SK-N-SH (cell line): Measurements from ENCODE around the gene SCT. TPM values are rescaled to one million over a fixed set of nuclear protein-coding genes. Genes with fewer than 3 reads are reported as not detected.

Experiments used
- CTCF ChIA-PET: fragments of 300-600, 350-600 bp; formaldehyde crosslinking; extraction: SDS; loops from one replicate; lab custom pipeline; 2021; lab: Yijun Ruan, JAX
- POLR2A ChIA-PET: fragments of 350-600 bp; sonication (Branson Sonifier 250); formaldehyde crosslinking; extraction: SDS; loops from one replicate; lab custom pipeline; 2020; ENCODE audit warnings: antibody characterized with exemption, inconsistent platforms; lab: Yijun Ruan, JAX
- DNase-seq: peaks from one replicate; pipeline ENCODE4 v3.0.0; 2012
- H2AFZ ChIP-seq: fragments of 200-600 bp; sonication (generic); 2 replicates; pipeline ENCODE4 v1.8.1; 2016; ENCODE audit warnings: antibody characterized with exemption, mild to moderate bottlenecking, low read depth
- H3F3A ChIP-seq: fragments of 200-600 bp; sonication (generic); replicated peaks from 2 replicates; pipeline ENCODE3; 2016; ENCODE audit warnings: antibody characterized with exemption, mild to moderate bottlenecking; ENCODE audit not compliant: insufficient read depth
- H3K27ac ChIP-seq, 2 experiments: fragments of 200-500 bp in 1 of 2; fragments of 200-600 bp in 1 of 2; sonication (Bioruptor generic) in 1 of 2; sonication (generic), shearing (Covaris generic) in 1 of 2; 2 replicates each; pipeline versions ENCODE4 v1.5.1 to v1.6.1; 2014 to 2016; ENCODE audit warnings: low read depth in 2 of 2, inconsistent platforms in 1 of 2, low read length in 1 of 2, mild to moderate bottlenecking in 1 of 2, mixed read lengths in 1 of 2
- H3K27me3 ChIP-seq: fragments of 200-600 bp; sonication (generic), shearing (Covaris generic); 2 replicates; pipeline ENCODE4 v1.6.1; 2016; ENCODE audit warnings: mixed run types; ENCODE audit not compliant: insufficient read depth
- H3K36me3 ChIP-seq, 2 experiments: fragments of 200-500 bp in 1 of 2; fragments of 200-600 bp in 1 of 2; sonication (Bioruptor generic) in 1 of 2; sonication (generic) in 1 of 2; replicated peaks in 1 of 2; 2 replicates each; pipeline versions ENCODE3 to v1.5.1; 2014 to 2016; ENCODE audit warnings: low read length in 1 of 2, mild to moderate bottlenecking in 1 of 2; ENCODE audit not compliant: insufficient read depth in 2 of 2, control insufficient read depth in 1 of 2
- H3K4me1 ChIP-seq, 2 experiments: fragments of 200-500 bp in 1 of 2; fragments of 200-600 bp in 1 of 2; sonication (Bioruptor generic) in 1 of 2; sonication (generic), shearing (Covaris generic) in 1 of 2; 2 replicates each; pipeline versions ENCODE4 v1.5.1 to v1.6.1; 2014 to 2016; ENCODE audit warnings: low read depth in 1 of 2, low read length in 1 of 2, mixed run types in 1 of 2; ENCODE audit not compliant: insufficient read depth in 2 of 2, control insufficient read depth in 1 of 2
- H3K4me2 ChIP-seq: fragments of 200-600 bp; sonication (generic), shearing (Covaris generic); 2 replicates; pipeline ENCODE4 v1.6.1; 2017; ENCODE audit warnings: mixed run types
- H3K4me3 ChIP-seq, 2 experiments: fragments of 200-500 bp in 1 of 2; fragments of 200-600 bp in 1 of 2; sonication (Bioruptor generic) in 1 of 2; sonication (generic), shearing (Covaris generic) in 1 of 2; 2 replicates each; pipeline versions ENCODE4 v1.5.1 to v1.8.1; 2014 to 2016; ENCODE audit warnings: low read depth in 2 of 2, inconsistent platforms in 1 of 2, low read length in 1 of 2, mild to moderate bottlenecking in 1 of 2, mixed read lengths in 1 of 2, moderate library complexity in 1 of 2
- H3K79me2 ChIP-seq: fragments of 200-600 bp; sonication (generic); 2 replicates; pipeline ENCODE4 v1.8.1; 2017; ENCODE audit warnings: mild to moderate bottlenecking; ENCODE audit not compliant: insufficient read depth
- H3K9ac ChIP-seq: fragments of 200-600 bp; sonication (generic); 2 replicates; pipeline ENCODE4 v1.6.1; 2017; ENCODE audit warnings: mixed run types
- H3K9me2 ChIP-seq: fragments of 200-600 bp; sonication (generic); 2 replicates; pipeline ENCODE4 v1.6.1; 2017; ENCODE audit warnings: mixed run types
- H3K9me3 ChIP-seq: fragments of 200-600 bp; sonication (generic); 2 replicates; pipeline ENCODE4 v1.6.1; 2017; ENCODE audit warnings: mixed run types, mild to moderate bottlenecking, moderate library complexity
- H4K20me1 ChIP-seq: fragments of 200-600 bp; sonication (generic); 2 replicates; pipeline ENCODE4 v1.6.1; 2017; ENCODE audit warnings: mild to moderate bottlenecking, mixed run types; ENCODE audit not compliant: insufficient read depth
- CHD2 ChIP-seq: fragments of 150-350 bp; IDR thresholded peaks from 2 replicates; pipeline ENCODE4 v1.6.1; 2018; ENCODE audit warnings: low read length; ENCODE audit not compliant: partially characterized antibody
- CTCF ChIP-seq: fragments of 200-600 bp; sonication (generic); IDR thresholded peaks from 2 replicates; pipeline ENCODE4 v1.6.1; 2017; ENCODE audit warnings: antibody characterized with exemption, mild to moderate bottlenecking, moderate library complexity
- ELF1 ChIP-seq: IDR thresholded peaks from 2 replicates; pipeline ENCODE4 v1.4.0; 2012
- FOXJ3 ChIP-seq: sonication (generic); formaldehyde crosslinking; IDR thresholded peaks from 2 replicates; pipeline ENCODE4 v1.5.1; 2020; ENCODE audit warnings: mild to moderate bottlenecking, missing genetic modification reagents
- GATA2 ChIP-seq: sonication (generic); formaldehyde crosslinking; IDR thresholded peaks from 2 replicates; pipeline ENCODE4 v1.5.0; 2020; ENCODE audit warnings: mild to moderate bottlenecking, missing genetic modification reagents
- IRF3 ChIP-seq: fragments of 150-350 bp; IDR thresholded peaks from 2 replicates; pipeline ENCODE4 v1.6.1; 2016; ENCODE audit warnings: mild to moderate bottlenecking, low read depth, low read length
- JUND ChIP-seq: IDR thresholded peaks from 2 replicates; pipeline ENCODE4 v1.4.0; 2012
- MAX ChIP-seq: IDR thresholded peaks from 2 replicates; pipeline ENCODE4 v1.4.0; 2012; ENCODE audit warnings: low read depth
- NFIC ChIP-seq: IDR thresholded peaks from 2 replicates; pipeline ENCODE4 v1.4.0; 2012; ENCODE audit warnings: borderline replicate concordance
- RAD21 ChIP-seq: IDR thresholded peaks from 2 replicates; pipeline ENCODE4 v1.6.1; 2012; ENCODE audit warnings: mild to moderate bottlenecking, low read length
- RCOR1 ChIP-seq: fragments of 150-350 bp; IDR thresholded peaks from 2 replicates; pipeline ENCODE4 v1.6.1; 2017; ENCODE audit warnings: antibody characterized with exemption, low read length
- REST ChIP-seq: IDR thresholded peaks from 2 replicates; pipeline ENCODE4 v1.6.1; 2012; ENCODE audit warnings: mild to moderate bottlenecking, low read depth, low read length, moderate library complexity
- SIN3A ChIP-seq: IDR thresholded peaks from 2 replicates; pipeline ENCODE4 v1.6.1; 2012; ENCODE audit warnings: low read depth, mild to moderate bottlenecking, low read length, moderate library complexity, borderline replicate concordance
- SMC3 ChIP-seq: IDR thresholded peaks from 2 replicates; pipeline ENCODE4 v1.6.1; 2012; ENCODE audit warnings: low read depth, low read length, improper control_type of control experiment
- TCF12 ChIP-seq: IDR thresholded peaks from 2 replicates; pipeline ENCODE4 v1.4.0; 2012
- YY1 ChIP-seq: IDR thresholded peaks from 2 replicates; pipeline ENCODE4 v1.4.0; 2012; ENCODE audit warnings: low read depth, mild to moderate bottlenecking
- ZBTB33 ChIP-seq: IDR thresholded peaks from 2 replicates; pipeline ENCODE4 v1.4.0; 2012; ENCODE audit warnings: low read depth, borderline replicate concordance
- WGBS: methylation state at CpG from one replicate; pipeline ENCODE4 v1.1.6; 2017; ENCODE audit warnings: low lambda C conversion rate; 5-methylcytosine and 5-hydroxymethylcytosine counted together
- polyA plus RNA-seq, 3 experiments: library from polyadenylated mRNA; depleted of rRNA; stranded (reverse); fragments of >200 nt; gene quantifications; 2 replicates each; pipeline ENCODE4 v1.2.3, GENCODE V29; 2012

SCT gene
- polyA plus RNA-seq, 1 of the 3 experiments (the other 2 are of a cell fraction), result not detected

- Histone ChIP-seq H3K4me3 (no peak overlapping the region), H3K9me3 (no peaks in the 10 kb centered on the region), H3K27me3 (no peaks in the 10 kb centered on the region), H3F3A (no peaks in the 10 kb centered on the region), H3K36me3 (peaks cover 19 to 24% of the 10 kb centered on the region in 2 experiments), H2AFZ (no peak overlapping the region), H3K9me2 (no peaks in the 10 kb centered on the region), H3K4me1 (no peaks in the 10 kb centered on the region), H3K27ac (no peak overlapping the region), H3K79me2 (no peaks in the 10 kb centered on the region), H4K20me1 (no peaks in the 10 kb centered on the region), H3K9ac (no peak overlapping the region), H3K4me2 (no peak overlapping the region)
- WGBS, result 91% methylated on average over 15 of the region's 17 CpGs
- no peak for DNase-seq
- ChIA-PET POLR2A (no interaction called here), CTCF (interaction anchor here (0.9 to 2.2 kb wide), 3 partner anchors 10 to 52 kb away, joined by 3 to 7 read pairs (median 4); no protein-coding TSS in a partner anchor)
- no peak for TF ChIP-seq RCOR1
- TF ChIP-seq SIN3A, result no peak
- no peak for TF ChIP-seq REST
- no peak for TF ChIP-seq MAX
- TF ChIP-seq FOXJ3 (CRISPR knock-in tag), result no peak
- no peak for TF ChIP-seq RAD21
- no peak for TF ChIP-seq ELF1
- TF ChIP-seq NFIC, result no peak
- no peak for TF ChIP-seq SMC3
- no peak for TF ChIP-seq ZBTB33
- no peak for TF ChIP-seq GATA2 (CRISPR knock-in tag)
- no peak for TF ChIP-seq IRF3
- no peak for TF ChIP-seq YY1
- no peak for TF ChIP-seq CHD2
- no peak for TF ChIP-seq JUND
- no peak for TF ChIP-seq CTCF
- no peak for TF ChIP-seq TCF12
These were observed 47.4 kb upstream of the SCT start for GRCh38 chr11:674406-674805.
